Lung (tissue), 12 donors: ENCODE data around the gene LCP2. TPM values are rescaled to one million over a fixed set of nuclear protein-coding genes. Genes with fewer than 3 reads are reported as not detected.

Experiments
- ATAC-seq: fragments of 200-7000 bp; cut with Tn5 transposase; one replicate; pipeline ENCODE4 v1.9.1; 2020; ENCODE audit warnings: moderate number of reproducible peaks; ENCODE audit not compliant: insufficient read depth, low FRiP score
- DNase-seq, 3 donors: peaks; one replicate each; pipeline ENCODE4 v3.0.0-alpha.2; 2013 to 2017
- H3K27ac ChIP-seq, 2 donors: one replicate each; pipeline ENCODE4 v1.5.1; 2013; ENCODE audit warnings: mild to moderate bottlenecking in 2 of 2, moderate library complexity in 2 of 2, control low read depth in 1 of 2, inconsistent platforms in 1 of 2, low read depth in 1 of 2, low read length in 1 of 2
- H3K27me3 ChIP-seq, 3 donors: one replicate each; pipeline ENCODE4 v1.5.1; 2013; ENCODE audit warnings: low read length in 2 of 3; ENCODE audit not compliant: control insufficient read depth in 3 of 3, insufficient read depth in 3 of 3
- H3K36me3 ChIP-seq, 4 donors: one replicate each; pipeline ENCODE4 v1.5.1; 2013; ENCODE audit warnings: low read length in 4 of 4, mild to moderate bottlenecking in 1 of 4, moderate library complexity in 1 of 4; ENCODE audit not compliant: control insufficient read depth in 4 of 4, insufficient read depth in 4 of 4
- H3K4me1 ChIP-seq, 5 donors: one replicate each; pipeline ENCODE4 v1.5.1; 2013; ENCODE audit warnings: low read length in 5 of 5, mild to moderate bottlenecking in 2 of 5, moderate library complexity in 1 of 5; ENCODE audit not compliant: control insufficient read depth in 5 of 5, insufficient read depth in 5 of 5
- H3K4me3 ChIP-seq: one replicate; pipeline ENCODE4 v1.5.1; 2013; ENCODE audit warnings: mild to moderate bottlenecking, control low read depth, moderate library complexity
- H3K9ac ChIP-seq, 2 donors: one replicate each; pipeline ENCODE4 v1.5.1; 2013; ENCODE audit warnings: low read length in 2 of 2, control low read depth in 1 of 2; ENCODE audit not compliant: insufficient read depth in 1 of 2
- H3K9me3 ChIP-seq, 4 donors: one replicate each; pipeline ENCODE4 v1.5.1; 2013; ENCODE audit warnings: low read length in 3 of 4, mild to moderate bottlenecking in 1 of 4, moderate library complexity in 1 of 4; ENCODE audit not compliant: control insufficient read depth in 4 of 4, insufficient read depth in 3 of 4
- WGBS, 2 donors: extraction: QIAGEN DNeasy Blood & Tissue Kit; methylation state at CpG; one replicate each; pipeline ENCODE4 v1.1.7; 2013; 5-methylcytosine and 5-hydroxymethylcytosine counted together
- polyA plus RNA-seq, 2 donors: library from polyadenylated mRNA; stranded (reverse); fragments of 200-250 nt; gene quantifications; one replicate each; pipeline ENCODE4 v1.2.1, GENCODE V29; 2013
- total RNA-seq, 2 donors: library from RNA; depleted of rRNA in 1 of 2; stranded (reverse); fragments of >200 nt in 1 of 2; gene quantifications; one replicate each; pipeline ENCODE4 v1.2.1, GENCODE V29; 2014 to 2021
- TF ChIP-seq, protein P1 (sequence below): IDR thresholded peaks from 2 replicates; pipeline ENCODE4 v1.5.1; 2012; ENCODE audit warnings: mild to moderate bottlenecking; ENCODE audit errors: control extremely low read depth, extremely low read depth
- donor health status: control.
- donor health status: control.
- donor health status: Bipolar disorder and iron deficiency.
- donor health status: healthy.
- donor health status: DM: yes; HTN: yes; CAD: no.

Gene LCP2
- total and polyA plus RNA-seq, 4 donors, result 15.6 to 127 (median 56.0) TPM

DNA sequence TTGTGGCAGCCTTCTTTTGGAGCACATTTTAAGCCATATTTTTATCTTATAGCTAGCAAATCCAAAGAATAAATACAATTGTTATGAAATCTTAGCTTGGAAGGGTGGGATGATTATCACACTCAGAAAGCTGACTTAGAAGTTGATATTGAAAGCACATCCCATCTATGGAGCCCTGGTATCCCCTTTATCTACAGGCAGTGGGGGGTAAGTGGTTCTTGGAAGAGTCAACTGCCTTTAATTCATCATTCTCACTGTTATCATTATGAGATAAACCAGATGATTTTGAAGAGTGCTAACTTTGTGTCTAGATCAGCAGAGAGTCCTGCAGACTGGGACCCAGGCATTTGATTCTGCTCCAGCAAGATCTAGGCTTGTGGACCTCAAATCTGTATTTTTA, 3.0 kb downstream of the LCP2 start:
- H3K4me3 ChIP-seq, result no peak overlapping the region

DNA sequence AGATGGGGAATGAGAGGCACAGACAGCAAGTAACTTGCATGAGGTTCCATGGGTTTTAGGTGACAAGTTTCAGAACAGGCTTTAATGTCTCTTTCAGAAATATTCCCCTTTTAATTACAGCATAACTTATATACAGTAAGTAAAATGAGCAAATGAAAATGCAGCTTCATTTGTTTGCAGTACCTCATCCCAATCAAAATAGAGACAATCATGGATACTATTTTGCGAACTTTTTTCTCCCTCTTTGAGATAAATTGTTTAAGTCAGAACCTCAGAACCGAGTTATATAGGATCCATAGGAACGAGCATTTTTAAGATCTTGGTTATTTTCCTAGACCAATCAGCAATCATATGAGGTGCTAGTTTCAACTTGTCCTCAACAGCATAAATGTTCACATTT, 3.5 kb downstream of the LCP2 start:
- peaks cover 0 to 36% (median 2%) of the 10 kb centered on the region in 3 donors for H3K27me3 ChIP-seq
- peaks cover 0 to 7% (median 0%) of the 10 kb centered on the region in 5 donors for H3K4me1 ChIP-seq
- 70 to 84% methylated on average over 3 of the region's 3 CpGs for WGBS, 2 donors
- no peak overlapping the region for H3K9ac ChIP-seq
- H3K4me3 ChIP-seq, result no peak overlapping the region
- DNase-seq, result no peak
- peaks cover 0 to 8% (median 0%) of the 10 kb centered on the region in 4 donors for H3K36me3 ChIP-seq
- ATAC-seq, result no peak
- H3K27ac ChIP-seq, result no peak overlapping the region
- TF ChIP-seq, protein P1, sequence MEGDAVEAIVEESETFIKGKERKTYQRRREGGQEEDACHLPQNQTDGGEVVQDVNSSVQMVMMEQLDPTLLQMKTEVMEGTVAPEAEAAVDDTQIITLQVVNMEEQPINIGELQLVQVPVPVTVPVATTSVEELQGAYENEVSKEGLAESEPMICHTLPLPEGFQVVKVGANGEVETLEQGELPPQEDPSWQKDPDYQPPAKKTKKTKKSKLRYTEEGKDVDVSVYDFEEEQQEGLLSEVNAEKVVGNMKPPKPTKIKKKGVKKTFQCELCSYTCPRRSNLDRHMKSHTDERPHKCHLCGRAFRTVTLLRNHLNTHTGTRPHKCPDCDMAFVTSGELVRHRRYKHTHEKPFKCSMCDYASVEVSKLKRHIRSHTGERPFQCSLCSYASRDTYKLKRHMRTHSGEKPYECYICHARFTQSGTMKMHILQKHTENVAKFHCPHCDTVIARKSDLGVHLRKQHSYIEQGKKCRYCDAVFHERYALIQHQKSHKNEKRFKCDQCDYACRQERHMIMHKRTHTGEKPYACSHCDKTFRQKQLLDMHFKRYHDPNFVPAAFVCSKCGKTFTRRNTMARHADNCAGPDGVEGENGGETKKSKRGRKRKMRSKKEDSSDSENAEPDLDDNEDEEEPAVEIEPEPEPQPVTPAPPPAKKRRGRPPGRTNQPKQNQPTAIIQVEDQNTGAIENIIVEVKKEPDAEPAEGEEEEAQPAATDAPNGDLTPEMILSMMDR, result no peak
- peaks cover 0 to 3% (median 0%) of the 10 kb centered on the region in 4 donors for H3K9me3 ChIP-seq

More for the DNA sequence above, 3.0 kb downstream of the LCP2 start:
- peaks cover 0 to 2% (median 0%) of the 10 kb centered on the region in 4 donors for H3K9me3 ChIP-seq
- peaks cover 0 to 5% (median 0%) of the 10 kb centered on the region in 4 donors for H3K36me3 ChIP-seq
- no peak overlapping the region for H3K27ac ChIP-seq
- DNase-seq (peak in 1 of 3 donors; percentile 49), ATAC-seq (no peak)
- H3K9ac ChIP-seq, result no peak overlapping the region
- H3K27me3 ChIP-seq, result peaks cover 0 to 36% (median 2%) of the 10 kb centered on the region in 3 donors
- peaks cover 0 to 4% (median 0%) of the 10 kb centered on the region in 5 donors for H3K4me1 ChIP-seq
- TF ChIP-seq, protein P1, result no peak

DNA sequence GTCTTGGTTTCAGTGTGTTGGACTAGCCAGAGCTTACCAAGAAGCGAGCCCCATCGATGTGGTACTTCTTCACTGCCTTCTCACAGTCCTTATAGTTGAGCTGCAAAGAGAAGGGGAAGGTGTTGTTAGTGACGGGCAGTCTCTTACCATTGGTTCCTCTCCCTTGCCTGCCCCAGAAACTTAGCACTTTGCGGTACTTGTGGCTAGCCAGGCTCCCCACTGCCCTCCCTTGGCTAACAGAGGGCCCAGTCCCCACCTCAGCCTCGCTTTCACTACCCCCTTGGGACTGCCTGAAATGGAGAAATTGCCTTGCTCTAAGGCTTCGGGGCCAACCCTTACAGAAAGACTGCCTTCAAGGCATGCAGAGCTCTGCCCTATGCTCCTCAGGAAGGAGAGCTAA, 4.3 kb downstream of the LCP2 start:
- DNase-seq, result no peak
- Histone ChIP-seq H3K27ac (no peak overlapping the region), H3K4me3 (no peak overlapping the region), H3K36me3 (peaks cover 0 to 9% (median 0%) of the 10 kb centered on the region in 4 donors), H3K27me3 (peaks cover 0 to 41% (median 2%) of the 10 kb centered on the region in 3 donors), H3K4me1 (peaks cover 0 to 9% (median 1%) of the 10 kb centered on the region in 5 donors), H3K9me3 (peaks cover 0 to 3% (median 0%) of the 10 kb centered on the region in 4 donors), H3K9ac (no peak overlapping the region)
- 39 to 70% methylated on average over 6 of the region's 6 CpGs for WGBS, 2 donors
- ATAC-seq, result peak; percentile 21
- TF ChIP-seq, protein P1, result no peak
